SK-N-DZ (cell line): ENCODE results near the gene RGS1.

Experiments used
- DNase-seq: peaks from one replicate; pipeline ENCODE4 v3.0.0-alpha.2; 2015; ENCODE audit warnings: low spot score

Gene RGS1

DNA sequence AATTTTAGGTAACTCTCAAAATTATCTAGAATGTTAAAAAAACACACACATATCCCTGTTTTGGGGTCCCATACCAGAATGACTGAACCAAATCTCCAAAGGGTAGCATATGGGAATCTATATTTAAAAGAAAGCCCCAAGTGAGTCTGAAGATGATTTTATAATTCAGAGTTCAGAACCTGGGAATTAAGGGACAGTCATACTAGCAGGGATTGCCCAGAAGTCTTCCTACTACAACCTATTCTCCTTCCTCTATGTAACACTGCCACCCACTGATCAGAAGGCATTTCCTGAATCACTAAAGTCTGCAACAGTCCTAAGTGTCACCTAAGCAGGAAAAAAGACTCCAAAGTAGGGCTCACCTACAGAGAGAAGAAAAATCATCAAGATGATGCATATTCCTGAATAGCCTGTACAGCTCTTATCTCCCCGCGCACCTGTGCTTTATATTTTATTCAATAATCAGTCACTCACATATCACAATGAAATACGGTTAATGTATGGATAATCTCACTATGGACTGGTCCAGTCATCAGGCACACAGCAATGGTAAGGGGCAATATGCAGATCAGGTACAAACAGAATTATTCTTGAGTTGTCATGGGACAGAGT, 4.9 kb downstream of the RGS1 start:
- DNase-seq = peak; percentile 9

GRCh38 chr1:192581131-192581927, 5.8 kb downstream of the RGS1 start:
- no peak for DNase-seq

DNA sequence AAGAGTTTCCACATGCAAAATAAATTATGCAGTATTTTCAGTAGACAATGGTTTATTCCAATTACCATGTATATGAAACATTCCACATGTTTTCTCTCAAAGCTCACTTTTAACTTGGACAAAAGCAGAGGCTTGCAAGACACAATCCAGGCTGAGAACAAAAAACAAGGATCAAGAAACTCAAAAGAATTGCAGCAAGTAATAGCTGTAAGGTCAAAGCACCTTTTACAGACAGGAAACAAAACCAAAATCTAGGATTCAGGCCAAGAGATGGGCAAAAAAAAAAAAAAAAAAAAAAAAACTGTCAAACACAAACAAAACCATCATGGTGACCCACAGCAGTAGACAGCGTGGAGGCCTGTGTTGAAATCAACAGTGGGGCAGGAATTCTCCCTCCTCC, 9.3 kb downstream of the RGS1 start:
- no peak for DNase-seq

DNA sequence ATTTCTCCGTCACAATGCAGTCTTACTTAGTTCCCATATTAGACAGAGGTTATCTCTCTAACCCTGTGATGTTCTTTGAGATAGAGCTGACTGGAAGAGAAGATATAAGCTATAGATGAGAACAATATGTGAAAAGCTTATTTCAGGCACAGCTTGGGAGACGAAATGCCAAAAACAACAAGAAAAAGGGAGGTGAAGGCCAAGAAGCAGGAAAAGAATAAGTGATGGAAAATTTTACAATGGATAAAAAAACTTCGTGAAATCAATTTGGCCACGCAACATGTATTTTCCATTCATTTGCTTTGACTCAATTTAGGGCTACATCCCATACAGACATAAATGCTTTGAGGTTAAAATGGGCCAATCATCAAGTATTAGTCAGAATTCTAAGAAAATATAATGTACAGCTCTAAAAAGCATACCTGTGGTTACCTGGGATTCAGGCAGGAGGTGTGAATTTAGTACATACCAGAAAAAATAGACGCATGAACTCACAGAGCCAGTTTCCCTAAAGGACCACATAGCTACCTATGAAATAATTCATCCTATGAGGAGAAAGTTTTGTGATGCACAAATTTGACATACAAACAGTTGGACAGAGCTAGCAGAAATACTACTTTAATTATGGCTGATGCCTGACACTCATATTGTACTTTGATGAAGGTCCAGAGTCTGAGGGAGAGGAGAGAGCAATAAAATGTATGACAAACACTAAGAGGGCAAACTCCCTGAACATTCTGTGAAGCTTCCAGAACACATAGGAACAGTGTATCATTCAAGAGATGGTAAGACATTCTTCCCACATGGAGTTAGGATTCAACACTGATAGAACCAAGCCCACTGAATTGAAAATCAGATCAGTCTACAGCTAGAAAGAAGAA, 12.1 kb downstream of the RGS1 start:
- no peak for DNase-seq

- DNase-seq = no peak
Measured at GRCh38 chr1:192588546-192588945, 13.0 kb downstream of the RGS1 start.

GRCh38 chr1:192589813-192590212, 14.2 kb downstream of the RGS1 start:
- no peak for DNase-seq

DNA sequence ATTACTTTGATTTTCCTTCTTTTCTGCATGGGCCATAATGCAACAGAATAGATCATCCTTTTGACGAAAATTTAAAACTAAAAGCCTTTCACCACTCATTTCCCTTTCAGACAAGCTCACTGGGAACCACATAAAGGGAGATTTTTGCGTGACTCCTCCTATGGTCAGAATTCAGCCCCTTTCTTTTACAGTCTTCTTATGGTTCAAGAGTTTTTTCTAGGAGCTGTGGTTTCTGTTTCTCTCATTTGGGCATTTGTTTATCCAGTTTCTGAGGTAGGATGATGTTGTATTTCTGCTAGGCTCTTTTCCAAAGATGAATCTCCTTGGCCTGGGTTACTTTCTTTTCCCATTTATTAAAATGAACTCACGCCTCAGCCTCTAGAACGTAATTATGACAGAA, 16.9 kb downstream of the RGS1 start:
- DNase-seq = no peak

DNA sequence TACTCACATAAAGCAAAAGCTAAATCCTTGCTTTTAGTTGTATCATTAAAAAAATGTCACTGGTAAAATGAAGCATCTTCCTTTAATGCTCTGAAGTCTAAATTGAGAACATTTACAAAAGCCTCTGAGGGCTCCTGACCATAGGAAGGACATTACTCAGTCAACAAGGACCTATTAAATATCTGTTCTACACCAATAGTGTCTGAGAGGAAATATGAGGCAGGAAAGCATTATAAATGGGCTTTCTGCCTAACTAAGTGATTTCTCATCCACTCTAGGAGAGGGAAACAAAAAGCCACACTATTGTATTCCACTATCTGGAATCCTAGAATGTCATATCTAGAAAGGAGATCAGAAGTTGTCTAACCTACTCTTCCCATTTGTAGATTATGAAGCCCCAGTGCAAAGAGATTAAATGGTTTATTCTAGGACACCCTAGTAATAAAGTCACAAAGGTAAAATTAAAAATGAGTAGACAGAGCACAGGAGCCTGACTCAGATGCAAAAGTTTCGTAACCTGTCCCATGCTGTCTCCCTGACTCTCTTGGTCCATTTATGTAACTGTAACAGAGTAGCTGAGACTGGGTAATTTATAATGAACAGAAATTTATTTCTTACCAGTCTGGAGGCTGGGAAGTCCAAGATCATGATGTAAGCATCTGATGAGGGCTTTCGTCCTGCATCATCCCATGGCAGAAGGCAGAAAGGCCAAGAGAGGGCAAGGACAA, 17.6 kb downstream of the RGS1 start:
- DNase-seq = no peak

- DNase-seq = no peak
Measured at GRCh38 chr1:192595299-192595698, 19.7 kb downstream of the RGS1 start.

- no peak for DNase-seq
Measured at GRCh38 chr1:192598589-192598988, 23.0 kb downstream of the RGS1 start.

- no peak for DNase-seq
Measured at GRCh38 chr1:192600275-192600674, 24.7 kb downstream of the RGS1 start.

DNA sequence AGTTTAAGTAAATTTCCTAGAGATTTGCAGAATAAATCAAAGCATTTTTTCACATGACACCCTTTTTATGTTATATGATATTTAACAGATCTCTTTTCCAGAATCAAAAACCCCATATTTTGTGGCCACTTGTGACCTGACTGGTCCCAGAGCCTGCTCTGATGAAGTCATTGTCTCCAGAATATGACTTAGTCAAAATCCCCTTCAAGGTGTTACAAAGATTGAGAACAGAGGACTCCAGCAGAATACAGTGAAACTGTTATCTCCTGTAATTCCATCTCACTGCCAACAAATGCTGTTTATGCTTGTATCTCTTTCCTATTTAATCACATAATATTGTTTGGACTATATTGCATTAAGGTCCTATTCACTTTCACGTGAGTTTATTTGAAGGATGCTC, 25.6 kb downstream of the RGS1 start:
- DNase-seq = no peak

- DNase-seq = no peak
Measured at GRCh38 chr1:192601567-192601966, 26.0 kb downstream of the RGS1 start.

DNA sequence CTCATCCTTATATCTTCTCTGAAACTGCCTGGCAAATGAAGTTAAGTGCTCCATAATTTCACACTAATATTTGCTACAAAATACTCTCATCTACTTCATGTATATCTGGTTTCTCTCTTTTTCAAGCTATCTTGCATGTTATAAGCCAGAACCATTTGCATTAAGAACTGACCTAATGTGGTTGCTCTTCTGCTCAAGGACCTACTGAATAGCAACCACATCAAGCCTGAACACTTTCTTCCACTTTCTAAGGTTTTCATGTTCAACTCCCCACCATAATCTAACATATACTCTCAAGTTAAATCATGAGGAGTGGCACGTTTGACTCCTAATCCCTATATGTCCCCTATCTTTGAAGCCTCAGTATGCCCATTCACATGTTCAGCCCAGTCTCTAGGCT, 27.2 kb downstream of the RGS1 start:
- no peak for DNase-seq

DNA sequence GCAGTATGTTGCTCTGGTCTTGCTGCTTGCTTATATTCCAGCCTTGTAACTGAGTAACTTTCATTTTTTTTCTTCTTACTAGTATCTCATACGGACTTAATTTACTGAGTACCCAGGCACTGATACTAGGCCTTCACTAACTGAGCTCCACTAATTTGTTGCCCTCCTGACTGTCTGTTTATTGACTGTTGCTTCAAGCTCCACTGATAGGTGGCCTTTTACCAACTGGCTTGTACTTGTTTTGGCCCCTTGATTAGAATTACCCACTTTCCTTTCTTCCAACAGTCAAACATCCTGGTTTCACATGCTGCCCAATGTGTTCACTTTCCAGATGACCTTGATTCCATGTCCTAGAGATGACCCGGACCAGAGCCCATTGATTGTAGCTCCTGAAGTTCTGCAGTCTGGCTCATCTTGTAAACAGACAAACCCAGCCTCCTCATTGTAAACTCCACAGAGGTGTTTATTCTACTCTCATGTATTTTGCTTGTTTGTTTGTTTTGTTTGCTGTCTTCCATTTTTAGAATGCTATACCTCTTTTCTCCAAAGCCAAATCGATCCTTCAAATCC, 27.7 kb downstream of the RGS1 start:
- DNase-seq = no peak

DNA sequence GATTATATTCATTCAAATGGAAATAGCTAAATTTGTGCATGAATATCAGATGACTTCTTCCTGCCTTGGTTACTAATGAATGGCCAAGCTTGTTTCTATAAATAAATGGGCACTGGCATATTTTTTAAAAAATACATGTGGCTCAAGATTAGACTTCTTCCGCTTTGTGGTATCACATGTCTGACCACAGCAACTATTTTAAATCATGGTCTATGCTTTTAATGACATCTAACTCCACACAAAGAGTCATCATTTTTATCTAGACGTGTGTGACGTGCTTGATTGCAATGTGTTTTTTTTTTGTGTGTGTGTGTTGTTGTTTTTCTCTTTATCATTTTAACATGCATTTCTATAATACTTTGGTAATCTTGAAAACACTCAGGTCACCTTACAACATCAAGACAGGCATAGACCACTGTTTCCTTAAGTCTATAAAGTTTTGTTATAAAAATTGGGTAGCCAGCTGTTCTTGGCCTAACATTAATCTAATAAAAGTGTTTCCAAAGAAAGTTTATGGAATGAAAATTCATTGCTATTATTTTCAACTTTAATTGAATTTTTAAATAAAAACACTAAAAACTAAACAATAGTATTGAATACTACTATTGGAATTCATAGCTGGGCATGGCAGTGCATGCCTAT, 29.5 kb downstream of the RGS1 start:
- DNase-seq = no peak

DNA sequence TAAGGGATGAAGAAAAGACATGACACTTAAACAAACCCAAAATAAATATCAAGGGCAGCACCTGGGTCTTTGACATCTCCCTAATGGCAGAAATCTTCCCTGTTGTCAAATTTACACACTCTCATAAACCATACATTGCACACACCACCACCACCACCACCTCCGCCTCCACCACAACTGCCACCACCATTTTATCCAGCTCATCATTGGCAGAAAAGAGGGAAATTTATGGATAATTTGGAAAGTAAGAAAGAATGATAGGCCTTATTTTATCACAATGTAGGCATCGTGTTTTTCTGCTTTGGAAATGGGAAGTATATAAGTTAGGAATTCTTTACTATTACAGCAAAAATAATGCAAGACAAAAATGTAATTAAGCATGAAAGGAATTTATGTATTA, 33.1 kb downstream of the RGS1 start:
- no peak for DNase-seq

DNA sequence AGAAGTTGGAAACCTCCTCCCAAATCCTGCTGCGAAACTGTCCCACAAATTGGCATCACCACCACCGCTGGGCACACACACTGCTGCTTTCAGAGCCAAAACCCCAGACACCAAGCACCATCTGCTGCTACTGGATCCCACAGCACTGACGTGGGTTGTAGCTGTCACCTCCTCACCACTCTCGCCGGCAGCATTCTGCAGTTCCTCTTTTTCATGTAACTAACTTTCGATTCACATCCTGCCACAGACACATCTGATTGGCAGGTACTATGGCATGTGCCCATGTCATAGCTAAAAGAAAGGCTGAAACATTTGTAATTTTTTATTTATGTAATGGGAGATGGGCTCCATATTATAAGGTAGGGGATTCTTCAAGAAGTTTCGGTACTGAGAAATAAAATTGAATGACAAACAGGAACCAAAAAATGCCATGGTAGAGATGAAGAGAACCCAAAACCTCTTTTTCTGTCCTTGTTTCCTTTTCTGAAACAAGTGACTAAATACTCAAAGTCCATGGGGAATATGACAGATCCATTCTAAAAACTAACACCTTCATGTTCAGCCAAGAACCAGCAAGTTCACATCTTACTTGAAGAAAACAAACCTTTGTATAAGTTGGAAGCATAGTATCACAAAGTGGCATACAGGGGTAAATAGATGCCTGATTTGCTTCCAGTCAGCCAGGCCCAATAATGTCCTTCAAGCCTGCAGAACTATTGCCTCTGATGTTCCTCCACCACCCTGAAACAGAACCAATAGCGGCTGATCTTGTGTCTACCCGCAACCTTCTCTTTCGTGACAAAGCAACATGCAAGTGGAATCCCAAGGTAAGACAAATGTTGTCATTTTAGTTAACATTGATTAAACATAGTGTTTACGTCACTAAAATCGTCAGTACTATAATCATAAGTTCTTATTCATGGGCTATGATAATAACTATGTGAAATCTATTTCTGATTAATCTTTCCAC, 33.8 kb downstream of the RGS1 start:
- DNase-seq = no peak

GRCh38 chr1:192610112-192610889, 34.7 kb downstream of the RGS1 start:
- DNase-seq = peak; percentile 49
